ENCODE results near the gene CEP44.

CEP44 gene

GRCh38 chr4:174324725-174325124, 41.0 kb downstream of the CEP44 start:
- DNase-seq (ENCODE audit: extremely low spot score) = no peak
- POLR2A ChIA-PET = no interaction called here
- CTCF ChIA-PET = interaction anchor here (0.8 to 1.0 kb wide), 2 partner anchors 10 to 15 kb away, joined by 3 read pairs; no protein-coding TSS in a partner anchor
- TF ChIP-seq CTCF (IDR thresholded peaks at IDR 0.05; ENCODE audit: control extremely low read depth, extremely low read depth, low read depth, missing control alignments) = no peak

GRCh38 chr4:174332741-174333493, 49.2 kb downstream of the CEP44 start:
- CTCF ChIA-PET = interaction anchor here (1.4 kb wide), 1 partner anchor 11 kb away, joined by 4 read pairs; no protein-coding TSS in a partner anchor
- DNase-seq (ENCODE audit: extremely low spot score) = no peak
- POLR2A ChIA-PET = no interaction called here

GRCh38 chr4:174334628-174335027, 50.9 kb downstream of the CEP44 start:
- DNase-seq (ENCODE audit: extremely low spot score) = peak; percentile 30
- CTCF ChIA-PET = interaction anchor here (1.3 to 2.1 kb wide), 5 partner anchors 9 to 36 kb away, joined by 3 to 7 read pairs (median 4); no protein-coding TSS in a partner anchor
- POLR2A ChIA-PET = interaction anchor here (0.6 kb wide), 1 partner anchor 964 kb away, joined by 4 read pairs; the partner anchor contains the start of gene SAP30
- TF ChIP-seq CTCF (IDR thresholded peaks at IDR 0.05; ENCODE audit: control extremely low read depth, extremely low read depth, low read depth, missing control alignments) = no peak

More at GRCh38 chr4:174332741-174333493, 49.2 kb downstream of the CEP44 start:
- TF ChIP-seq CTCF (IDR thresholded peaks at IDR 0.05; ENCODE audit: control extremely low read depth, extremely low read depth, low read depth, missing control alignments) = no peak

- DNase-seq (ENCODE audit: extremely low spot score) = no peak
Observed at GRCh38 chr4:174340714-174341113, 57.0 kb downstream of the CEP44 start.

GRCh38 chr4:174349156-174349555, 65.4 kb downstream of the CEP44 start:
- DNase-seq (ENCODE audit: extremely low spot score) = no peak
- no peak for TF ChIP-seq CTCF (IDR thresholded peaks at IDR 0.05; ENCODE audit: control extremely low read depth, extremely low read depth, low read depth, missing control alignments)
- POLR2A ChIA-PET = no interaction called here
- CTCF ChIA-PET = interaction anchor here (1.1 to 2.6 kb wide), 2 partner anchors 13 to 14 kb away, joined by 5 to 6 read pairs; no protein-coding TSS in a partner anchor

More at GRCh38 chr4:174340714-174341113, 57.0 kb downstream of the CEP44 start:
- TF ChIP-seq CTCF (IDR thresholded peaks at IDR 0.05; ENCODE audit: control extremely low read depth, extremely low read depth, low read depth, missing control alignments) = no peak
- ChIA-PET CTCF (interaction anchor here (1.3 to 1.7 kb wide), 2 partner anchors 22 to 374 kb away, joined by 3 read pairs; no protein-coding TSS in a partner anchor), POLR2A (no interaction called here)

- ChIA-PET POLR2A (no interaction called here), CTCF (interaction anchor here (1.3 to 1.9 kb wide), 3 partner anchors 9 to 363 kb away, joined by 3 to 8 read pairs (median 3); no protein-coding TSS in a partner anchor)
- DNase-seq (ENCODE audit: extremely low spot score) = no peak
- no peak for TF ChIP-seq CTCF (IDR thresholded peaks at IDR 0.05; ENCODE audit: control extremely low read depth, extremely low read depth, low read depth, missing control alignments)
Observed at GRCh38 chr4:174352061-174352819, 68.5 kb downstream of the CEP44 start.
